ENCODE results near the gene CXCL1.

Gene CXCL1

GRCh38 chr4:73885574-73886267, 16.5 kb downstream of the CXCL1 start:
- H3K4me3 ChIP-seq (ENCODE audit: low read depth, low read length): no peak overlapping the region
- CTCF ChIA-PET: interaction anchor here (1.0 to 1.5 kb wide), 2 partner anchors 224 to 249 kb away, joined by 3 to 4 read pairs; no protein-coding TSS in a partner anchor
- POLR2A ChIA-PET: no interaction called here
- TF ChIP-seq, protein P1, sequence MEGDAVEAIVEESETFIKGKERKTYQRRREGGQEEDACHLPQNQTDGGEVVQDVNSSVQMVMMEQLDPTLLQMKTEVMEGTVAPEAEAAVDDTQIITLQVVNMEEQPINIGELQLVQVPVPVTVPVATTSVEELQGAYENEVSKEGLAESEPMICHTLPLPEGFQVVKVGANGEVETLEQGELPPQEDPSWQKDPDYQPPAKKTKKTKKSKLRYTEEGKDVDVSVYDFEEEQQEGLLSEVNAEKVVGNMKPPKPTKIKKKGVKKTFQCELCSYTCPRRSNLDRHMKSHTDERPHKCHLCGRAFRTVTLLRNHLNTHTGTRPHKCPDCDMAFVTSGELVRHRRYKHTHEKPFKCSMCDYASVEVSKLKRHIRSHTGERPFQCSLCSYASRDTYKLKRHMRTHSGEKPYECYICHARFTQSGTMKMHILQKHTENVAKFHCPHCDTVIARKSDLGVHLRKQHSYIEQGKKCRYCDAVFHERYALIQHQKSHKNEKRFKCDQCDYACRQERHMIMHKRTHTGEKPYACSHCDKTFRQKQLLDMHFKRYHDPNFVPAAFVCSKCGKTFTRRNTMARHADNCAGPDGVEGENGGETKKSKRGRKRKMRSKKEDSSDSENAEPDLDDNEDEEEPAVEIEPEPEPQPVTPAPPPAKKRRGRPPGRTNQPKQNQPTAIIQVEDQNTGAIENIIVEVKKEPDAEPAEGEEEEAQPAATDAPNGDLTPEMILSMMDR (IDR thresholded peaks at IDR 0.05; ENCODE audit: insufficient read depth, low read length, missing control alignments): no peak
- DNase-seq (ENCODE audit: low read depth, low spot score): no peak

- ChIA-PET CTCF (interaction anchor here (1.7 kb wide), 1 partner anchor 229 kb away, joined by 6 read pairs; no protein-coding TSS in a partner anchor), POLR2A (no interaction called here)
- TF ChIP-seq, protein P1 (IDR thresholded peaks at IDR 0.05; ENCODE audit: insufficient read depth, low read length, missing control alignments): no peak
- no peak for DNase-seq (ENCODE audit: low read depth, low spot score)
- H3K4me3 ChIP-seq (ENCODE audit: low read depth, low read length): no peak overlapping the region
These were observed 22.1 kb downstream of the CXCL1 start for GRCh38 chr4:73891326-73891725.

- POLR2A ChIA-PET: no interaction called here
- CTCF ChIA-PET: interaction anchor here (1.7 kb wide), 1 partner anchor 229 kb away, joined by 6 read pairs; no protein-coding TSS in a partner anchor
These were observed 22.7 kb downstream of the CXCL1 start for GRCh38 chr4:73891739-73892405.

GRCh38 chr4:73892966-73893365, 23.8 kb downstream of the CXCL1 start:
- CTCF ChIA-PET: no interaction called here
- DNase-seq (ENCODE audit: low read depth, low spot score): no peak
- TF ChIP-seq, protein P1 (IDR thresholded peaks at IDR 0.05; ENCODE audit: insufficient read depth, low read length, missing control alignments): no peak
- no peak overlapping the region for H3K4me3 ChIP-seq (ENCODE audit: low read depth, low read length)
- POLR2A ChIA-PET: no interaction called here

More at GRCh38 chr4:73891739-73892405, 22.7 kb downstream of the CXCL1 start:
- no peak overlapping the region for H3K4me3 ChIP-seq (ENCODE audit: low read depth, low read length)
- peak; percentile 85 for DNase-seq (ENCODE audit: low read depth, low spot score)
- TF ChIP-seq, protein P1 (IDR thresholded peaks at IDR 0.05; ENCODE audit: insufficient read depth, low read length, missing control alignments): no peak

- DNase-seq (ENCODE audit: low read depth, low spot score): no peak
- no peak overlapping the region for H3K4me3 ChIP-seq (ENCODE audit: low read depth, low read length)
- ChIA-PET CTCF (no interaction called here), POLR2A (no interaction called here)
- TF ChIP-seq, protein P1 (IDR thresholded peaks at IDR 0.05; ENCODE audit: insufficient read depth, low read length, missing control alignments): no peak
These were observed 24.8 kb downstream of the CXCL1 start for GRCh38 chr4:73894001-73894400.
